B cell (primary cell): ENCODE measurements around the gene CHST8.

Experiments used
- CTCF ChIP-seq: fragments of 200-600 bp; IDR thresholded peaks from one replicate; pipeline ENCODE4 v1.8.0; 2022; ENCODE audit warnings: antibody characterized with exemption, mild to moderate bottlenecking
- EZH2 ChIP-seq: IDR thresholded peaks from 2 replicates; pipeline ENCODE4 v1.6.1; 2012; ENCODE audit warnings: borderline replicate concordance, low read depth, mild to moderate bottlenecking, moderate library complexity, low read length; ENCODE audit not compliant: insufficient read depth, poor library complexity, severe bottlenecking

GRCh38 chr19:33587150-33587549 lies 34.6 kb upstream of the CHST8 start:
- TF ChIP-seq CTCF (no peak), EZH2 (no peak)
